ENCODE results near the gene SRPX.

SRPX gene

GRCh38 chrX:38211891-38212635 lies 8.6 kb downstream of the SRPX start:
- no peak for DNase-seq (ENCODE audit: low read depth)

- DNase-seq (ENCODE audit: low read depth): no peak
Measured at GRCh38 chrX:38206542-38206941, 14.1 kb downstream of the SRPX start.

GRCh38 chrX:38206036-38206435 lies 14.6 kb downstream of the SRPX start:
- DNase-seq (ENCODE audit: low read depth): no peak

- DNase-seq (ENCODE audit: low read depth): no peak
Measured at GRCh38 chrX:38205039-38205438, 15.6 kb downstream of the SRPX start.

GRCh38 chrX:38192007-38192810 lies 28.5 kb downstream of the SRPX start:
- no peak for DNase-seq (ENCODE audit: low read depth)

- DNase-seq (ENCODE audit: low read depth): no peak
Measured at GRCh38 chrX:38189431-38190250, 31.0 kb downstream of the SRPX start.

GRCh38 chrX:38183596-38183995 lies 37.1 kb downstream of the SRPX start:
- DNase-seq (ENCODE audit: low read depth): no peak

- DNase-seq (ENCODE audit: low read depth): no peak
Measured at GRCh38 chrX:38181357-38181756, 39.3 kb downstream of the SRPX start.

GRCh38 chrX:38178396-38178795 lies 42.3 kb downstream of the SRPX start:
- DNase-seq (ENCODE audit: low read depth): no peak

GRCh38 chrX:38175139-38175538 lies 45.5 kb downstream of the SRPX start:
- no peak for DNase-seq (ENCODE audit: low read depth)

- DNase-seq (ENCODE audit: low read depth): no peak
Measured at GRCh38 chrX:38172596-38172995, 48.1 kb downstream of the SRPX start.

- no peak for DNase-seq (ENCODE audit: low read depth)
Measured at GRCh38 chrX:38170556-38170955, 50.1 kb downstream of the SRPX start.

- DNase-seq (ENCODE audit: low read depth): peak; percentile 13
Measured at GRCh38 chrX:38166478-38167083, 54.1 kb downstream of the SRPX start.

GRCh38 chrX:38165023-38165422 lies 55.6 kb downstream of the SRPX start:
- no peak for DNase-seq (ENCODE audit: low read depth)

- DNase-seq (ENCODE audit: low read depth): no peak
Measured at GRCh38 chrX:38163193-38163592, 57.5 kb downstream of the SRPX start.

GRCh38 chrX:38156838-38157237 lies 63.8 kb downstream of the SRPX start:
- DNase-seq (ENCODE audit: low read depth): no peak

- peak; percentile 30 for DNase-seq (ENCODE audit: low read depth)
Measured at GRCh38 chrX:38154818-38155217, 65.9 kb downstream of the SRPX start.

GRCh38 chrX:38154340-38154739 lies 66.3 kb downstream of the SRPX start:
- no peak for DNase-seq (ENCODE audit: low read depth)

- DNase-seq (ENCODE audit: low read depth): no peak
Measured at GRCh38 chrX:38151441-38151840, 69.2 kb downstream of the SRPX start.

- no peak for DNase-seq (ENCODE audit: low read depth)
Measured at GRCh38 chrX:38150993-38151392, 69.7 kb downstream of the SRPX start.

GRCh38 chrX:38149016-38149415 lies 71.7 kb downstream of the SRPX start:
- no peak for DNase-seq (ENCODE audit: low read depth)

- DNase-seq (ENCODE audit: low read depth): peak; percentile 74
Measured at GRCh38 chrX:38142610-38143009, 78.1 kb downstream of the SRPX start.
